HCT116 (cell line): Measurements from ENCODE around the gene NUP54. TPM values are rescaled to one million over a fixed set of nuclear protein-coding genes. Genes with fewer than 3 reads are reported as not detected.

Experiments
- ATAC-seq: fragments of 200-7000 bp; cut with Tn5 transposase; 2 replicates; pipeline ENCODE4 v1.9.1; 2020; ENCODE audit warnings: mild to moderate bottlenecking, moderate library complexity
- BruUV-seq: library from RNA; stranded (reverse); fragments of 400-500 nt; replicated peaks from 2 replicates; lab custom pipeline; 2021; lab: Mats Ljungman, UMichigan
- CTCF ChIA-PET: fragments of 300-600 bp; sonication (Branson Sonifier 250); formaldehyde crosslinking; loops from one replicate; lab custom pipeline; 2021; ENCODE audit warnings: antibody characterized with exemption; lab: Charles Lee
- POLR2A ChIA-PET: fragments of 300-600, 350-600 bp; sonication (Branson Sonifier 250); formaldehyde crosslinking; loops from one replicate; lab custom pipeline; 2021; ENCODE audit warnings: antibody characterized with exemption; lab: Charles Lee
- RAD21 ChIA-PET, 2 experiments: fragments of 300-600 bp; sonication (Branson Sonifier 250); formaldehyde crosslinking; loops; one replicate each; lab custom pipeline; 2023; ENCODE audit warnings: low total read pairs in 2 of 2; ENCODE audit not compliant: uncharacterized antibody in 2 of 2, unreplicated experiment in 2 of 2, low non-redundant PET in 1 of 2; lab: Charles Lee
- DNase-seq: peaks from one replicate; pipeline ENCODE4 v3.0.0-alpha.2; 2010; ENCODE audit warnings: low read depth, low spot score
- H2AFZ ChIP-seq: fragments of 200-600 bp; shearing (Covaris generic), sonication (generic); 2 replicates; pipeline ENCODE4 v1.6.1; 2017; ENCODE audit warnings: low read depth, mixed run types, mixed read lengths, antibody characterized with exemption, low read length; ENCODE audit not compliant: poor library complexity, severe bottlenecking
- H3K27ac ChIP-seq: 2 replicates; pipeline ENCODE4 v1.5.1; 2012; ENCODE audit warnings: low read depth, low read length
- H3K27me3 ChIP-seq: fragments of 200-600 bp; sonication (generic); 2 replicates; pipeline ENCODE4 v1.6.1; 2016; ENCODE audit warnings: mixed run types, low read length, mixed read lengths; ENCODE audit not compliant: insufficient read depth
- H3K36me3 ChIP-seq, 2 experiments: fragments of 200-500 bp in 1 of 2; fragments of 200-600 bp in 1 of 2; sonication (Bioruptor generic) in 1 of 2; sonication (generic) in 1 of 2; 2 replicates each; pipeline versions ENCODE4 v1.5.1 to v1.6.1; 2014 to 2016; ENCODE audit warnings: low read length in 2 of 2, inconsistent platforms in 1 of 2, mixed read lengths in 1 of 2, mixed run types in 1 of 2; ENCODE audit not compliant: insufficient read depth in 2 of 2, control insufficient read depth in 1 of 2
- H3K4me1 ChIP-seq, 2 experiments: fragments of 200-600 bp in 1 of 2; sonication (generic) in 1 of 2; 2 replicates each; pipeline versions ENCODE4 v1.5.1 to v1.6.1; 2012 to 2017; ENCODE audit warnings: low read length in 2 of 2, inconsistent platforms in 1 of 2, mild to moderate bottlenecking in 1 of 2, mixed read lengths in 1 of 2, mixed run types in 1 of 2, moderate library complexity in 1 of 2; ENCODE audit not compliant: insufficient read depth in 2 of 2, control insufficient read depth in 1 of 2
- H3K4me2 ChIP-seq: fragments of 200-600 bp; sonication (generic); 2 replicates; pipeline ENCODE4 v1.6.1; 2017; ENCODE audit warnings: mixed run types, low read length, mixed read lengths
- H3K4me3 ChIP-seq, 2 experiments: fragments of 200-600 bp in 1 of 2; sonication (generic) in 1 of 2; replicated peaks in 1 of 2; 2 replicates each; pipeline ENCODE4 v1.5.1; 2011 to 2016; ENCODE audit warnings: low read length in 2 of 2, control low read depth in 1 of 2, low read depth in 1 of 2, mild to moderate bottlenecking in 1 of 2, mixed read lengths in 1 of 2, mixed run types in 1 of 2
- H3K79me2 ChIP-seq: fragments of 200-600 bp; sonication (generic); 2 replicates; pipeline ENCODE4 v1.6.1; 2017; ENCODE audit warnings: mild to moderate bottlenecking, mixed run types, low read length, moderate library complexity, mixed read lengths; ENCODE audit not compliant: insufficient read depth
- H3K9ac ChIP-seq: fragments of 200-600 bp; sonication (generic); 2 replicates; pipeline ENCODE4 v1.6.1; 2016; ENCODE audit warnings: low read length, mixed read lengths
- H3K9me2 ChIP-seq: fragments of 200-600 bp; sonication (generic), shearing (Covaris generic); 2 replicates; pipeline ENCODE4 v1.6.1; 2017; ENCODE audit warnings: mixed run types, mild to moderate bottlenecking, moderate library complexity; ENCODE audit not compliant: insufficient read depth
- H3K9me3 ChIP-seq, 2 experiments: fragments of 200-500 bp in 1 of 2; fragments of 200-600 bp in 1 of 2; sonication (Bioruptor generic) in 1 of 2; sonication (generic) in 1 of 2; 2 replicates each; pipeline ENCODE4 v1.6.1; 2014 to 2017; ENCODE audit warnings: low read length in 2 of 2, mixed read lengths in 2 of 2, inconsistent platforms in 1 of 2, low read depth in 1 of 2, mild to moderate bottlenecking in 1 of 2, mixed run types in 1 of 2, moderate library complexity in 1 of 2; ENCODE audit not compliant: control insufficient read depth in 1 of 2, insufficient read depth in 1 of 2
- H4K20me1 ChIP-seq: fragments of 200-600 bp; sonication (generic), shearing (Covaris generic); 2 replicates; pipeline ENCODE4 v1.6.1; 2017; ENCODE audit warnings: mixed run types, mild to moderate bottlenecking, moderate library complexity; ENCODE audit not compliant: insufficient read depth
- CBX3 ChIP-seq: IDR thresholded peaks from 2 replicates; pipeline ENCODE4 v1.6.1; 2012; ENCODE audit warnings: low read depth
- EGR1 ChIP-seq: IDR thresholded peaks from 2 replicates; pipeline ENCODE4 v1.6.1; 2012; ENCODE audit warnings: low read depth
- EZH2 ChIP-seq: fragments of 200-600 bp; sonication (generic); IDR thresholded peaks from 2 replicates; pipeline ENCODE4 v1.6.1; 2017; ENCODE audit warnings: antibody characterized with exemption, mixed run types
- JUND ChIP-seq: IDR thresholded peaks from 2 replicates; pipeline ENCODE4 v1.6.1; 2012
- POLR2A ChIP-seq: IDR thresholded peaks from 2 replicates; pipeline ENCODE4 v1.7.0; 2011; ENCODE audit warnings: borderline replicate concordance; ENCODE audit not compliant: insufficient read depth, insufficient read length; ENCODE audit errors: extremely low read depth
- POLR2AphosphoS5 ChIP-seq: IDR thresholded peaks from 2 replicates; pipeline ENCODE4 v1.6.1; 2011; ENCODE audit warnings: mild to moderate bottlenecking, low read depth, low read length, moderate library complexity
- RAD21 ChIP-seq: IDR thresholded peaks from 2 replicates; pipeline ENCODE4 v1.6.1; 2012; ENCODE audit warnings: low read depth, mild to moderate bottlenecking
- SIN3A ChIP-seq: IDR thresholded peaks from 2 replicates; pipeline ENCODE4 v1.6.1; 2012; ENCODE audit warnings: low read depth
- SP1 ChIP-seq: IDR thresholded peaks from 2 replicates; pipeline ENCODE4 v1.6.1; 2012; ENCODE audit warnings: low read depth
- SRF ChIP-seq: IDR thresholded peaks from 2 replicates; pipeline ENCODE4 v1.6.1; 2012; ENCODE audit warnings: low read depth
- TCF7L2 ChIP-seq: IDR thresholded peaks from 2 replicates; pipeline ENCODE4 v1.7.0; 2011; ENCODE audit warnings: borderline replicate concordance, inconsistent platforms; ENCODE audit not compliant: insufficient read depth, insufficient read length; ENCODE audit errors: extremely low read depth
- ZFX ChIP-seq: fragments of 450-650 bp; IDR thresholded peaks from 2 replicates; pipeline ENCODE4 v1.6.1; 2017
- ZNF274 ChIP-seq: fragments of 200-500 bp; sonication (Bioruptor generic); IDR thresholded peaks from 2 replicates; pipeline ENCODE4 v1.6.1; 2014; ENCODE audit warnings: mild to moderate bottlenecking, low read depth, low read length, inconsistent platforms
- intact Hi-C: fragments of 100-400 bp; cut with micrococcal nuclease; formaldehyde crosslinking; loops from 2 replicates; pipeline ENCODE4 v1.10.0; 2022
- total RNA-seq: library from RNA; stranded (reverse); gene quantifications from one replicate; pipeline ENCODE4 v1.2.1, GENCODE V29; 2021; ENCODE audit not compliant: unreplicated experiment
- TF ChIP-seq, protein P1 (sequence below): IDR thresholded peaks from 2 replicates; pipeline ENCODE4 v1.6.1; 2012; ENCODE audit warnings: low read depth
- TF ChIP-seq, protein P2 (sequence below), 3 experiments: fragments of 200-600 bp in 1 of 3; sonication (generic) in 1 of 3; IDR thresholded peaks in 2 of 3; conservative IDR thresholded peaks in 1 of 3; 2 replicates each; pipeline ENCODE4 v1.5.1; 2012 to 2017; ENCODE audit warnings: low read depth in 2 of 3, low read length in 2 of 3, antibody characterized with exemption in 1 of 3, borderline replicate concordance in 1 of 3, control low read depth in 1 of 3, mild to moderate bottlenecking in 1 of 3, mixed read lengths in 1 of 3, mixed run types in 1 of 3, moderate library complexity in 1 of 3; ENCODE audit not compliant: insufficient read depth in 1 of 3
- TF ChIP-seq, protein P3 (sequence below): IDR thresholded peaks from 2 replicates; pipeline ENCODE4 v1.6.1; 2011; ENCODE audit warnings: mild to moderate bottlenecking, low read length, moderate library complexity; ENCODE audit not compliant: insufficient replicate concordance; ENCODE audit errors: extremely low read depth
- TF ChIP-seq, protein P4 (sequence below): IDR thresholded peaks from 2 replicates; pipeline ENCODE4 v1.6.1; 2012

NUP54 gene
- total RNA-seq, 1 experiment from 2014 or later = 53.9 TPM

DNA sequence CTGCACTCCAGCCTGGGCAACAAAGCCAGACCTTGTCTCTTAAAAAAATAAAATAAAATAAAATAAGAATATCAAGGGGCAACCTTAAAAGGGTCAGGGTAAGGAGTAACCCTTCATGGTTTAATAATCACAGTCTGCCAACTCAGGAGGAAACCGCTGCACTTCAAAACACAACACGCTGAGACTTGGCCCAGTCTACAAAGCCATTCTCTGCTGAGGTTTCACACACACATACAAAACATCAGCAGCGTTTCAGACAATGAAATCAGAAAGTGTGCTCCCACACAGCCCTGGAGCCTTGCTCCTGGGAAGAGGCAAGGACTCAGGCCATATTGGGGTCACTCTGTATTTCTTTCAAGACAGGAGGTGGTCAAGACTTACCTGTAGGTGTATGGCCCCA is 47.1 kb upstream of the NUP54 start:
- ChIA-PET CTCF (no interaction called here), RAD21 (no interaction called here), POLR2A (no interaction called here)
- no peak for TF ChIP-seq SRF
- no peak for TF ChIP-seq ZNF274
- no peak for TF ChIP-seq EGR1
- TF ChIP-seq JUND = no peak
- no peak for TF ChIP-seq CBX3
- TF ChIP-seq, protein P1, sequence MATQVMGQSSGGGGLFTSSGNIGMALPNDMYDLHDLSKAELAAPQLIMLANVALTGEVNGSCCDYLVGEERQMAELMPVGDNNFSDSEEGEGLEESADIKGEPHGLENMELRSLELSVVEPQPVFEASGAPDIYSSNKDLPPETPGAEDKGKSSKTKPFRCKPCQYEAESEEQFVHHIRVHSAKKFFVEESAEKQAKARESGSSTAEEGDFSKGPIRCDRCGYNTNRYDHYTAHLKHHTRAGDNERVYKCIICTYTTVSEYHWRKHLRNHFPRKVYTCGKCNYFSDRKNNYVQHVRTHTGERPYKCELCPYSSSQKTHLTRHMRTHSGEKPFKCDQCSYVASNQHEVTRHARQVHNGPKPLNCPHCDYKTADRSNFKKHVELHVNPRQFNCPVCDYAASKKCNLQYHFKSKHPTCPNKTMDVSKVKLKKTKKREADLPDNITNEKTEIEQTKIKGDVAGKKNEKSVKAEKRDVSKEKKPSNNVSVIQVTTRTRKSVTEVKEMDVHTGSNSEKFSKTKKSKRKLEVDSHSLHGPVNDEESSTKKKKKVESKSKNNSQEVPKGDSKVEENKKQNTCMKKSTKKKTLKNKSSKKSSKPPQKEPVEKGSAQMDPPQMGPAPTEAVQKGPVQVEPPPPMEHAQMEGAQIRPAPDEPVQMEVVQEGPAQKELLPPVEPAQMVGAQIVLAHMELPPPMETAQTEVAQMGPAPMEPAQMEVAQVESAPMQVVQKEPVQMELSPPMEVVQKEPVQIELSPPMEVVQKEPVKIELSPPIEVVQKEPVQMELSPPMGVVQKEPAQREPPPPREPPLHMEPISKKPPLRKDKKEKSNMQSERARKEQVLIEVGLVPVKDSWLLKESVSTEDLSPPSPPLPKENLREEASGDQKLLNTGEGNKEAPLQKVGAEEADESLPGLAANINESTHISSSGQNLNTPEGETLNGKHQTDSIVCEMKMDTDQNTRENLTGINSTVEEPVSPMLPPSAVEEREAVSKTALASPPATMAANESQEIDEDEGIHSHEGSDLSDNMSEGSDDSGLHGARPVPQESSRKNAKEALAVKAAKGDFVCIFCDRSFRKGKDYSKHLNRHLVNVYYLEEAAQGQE = no peak
- TF ChIP-seq POLR2AphosphoS5 = no peak
- TF ChIP-seq, protein P2, sequence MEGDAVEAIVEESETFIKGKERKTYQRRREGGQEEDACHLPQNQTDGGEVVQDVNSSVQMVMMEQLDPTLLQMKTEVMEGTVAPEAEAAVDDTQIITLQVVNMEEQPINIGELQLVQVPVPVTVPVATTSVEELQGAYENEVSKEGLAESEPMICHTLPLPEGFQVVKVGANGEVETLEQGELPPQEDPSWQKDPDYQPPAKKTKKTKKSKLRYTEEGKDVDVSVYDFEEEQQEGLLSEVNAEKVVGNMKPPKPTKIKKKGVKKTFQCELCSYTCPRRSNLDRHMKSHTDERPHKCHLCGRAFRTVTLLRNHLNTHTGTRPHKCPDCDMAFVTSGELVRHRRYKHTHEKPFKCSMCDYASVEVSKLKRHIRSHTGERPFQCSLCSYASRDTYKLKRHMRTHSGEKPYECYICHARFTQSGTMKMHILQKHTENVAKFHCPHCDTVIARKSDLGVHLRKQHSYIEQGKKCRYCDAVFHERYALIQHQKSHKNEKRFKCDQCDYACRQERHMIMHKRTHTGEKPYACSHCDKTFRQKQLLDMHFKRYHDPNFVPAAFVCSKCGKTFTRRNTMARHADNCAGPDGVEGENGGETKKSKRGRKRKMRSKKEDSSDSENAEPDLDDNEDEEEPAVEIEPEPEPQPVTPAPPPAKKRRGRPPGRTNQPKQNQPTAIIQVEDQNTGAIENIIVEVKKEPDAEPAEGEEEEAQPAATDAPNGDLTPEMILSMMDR (IDR thresholded peaks at IDR 0.05 in 2 of 3, conservative IDR thresholded peaks at IDR 0.05 in 1 of 3; ENCODE audit: borderline replicate concordance in 1 of 3, insufficient read depth in 1 of 3, low read depth in 2 of 3, low read length in 2 of 3) = no peak
- no peak for TF ChIP-seq RAD21
- TF ChIP-seq, protein P3, sequence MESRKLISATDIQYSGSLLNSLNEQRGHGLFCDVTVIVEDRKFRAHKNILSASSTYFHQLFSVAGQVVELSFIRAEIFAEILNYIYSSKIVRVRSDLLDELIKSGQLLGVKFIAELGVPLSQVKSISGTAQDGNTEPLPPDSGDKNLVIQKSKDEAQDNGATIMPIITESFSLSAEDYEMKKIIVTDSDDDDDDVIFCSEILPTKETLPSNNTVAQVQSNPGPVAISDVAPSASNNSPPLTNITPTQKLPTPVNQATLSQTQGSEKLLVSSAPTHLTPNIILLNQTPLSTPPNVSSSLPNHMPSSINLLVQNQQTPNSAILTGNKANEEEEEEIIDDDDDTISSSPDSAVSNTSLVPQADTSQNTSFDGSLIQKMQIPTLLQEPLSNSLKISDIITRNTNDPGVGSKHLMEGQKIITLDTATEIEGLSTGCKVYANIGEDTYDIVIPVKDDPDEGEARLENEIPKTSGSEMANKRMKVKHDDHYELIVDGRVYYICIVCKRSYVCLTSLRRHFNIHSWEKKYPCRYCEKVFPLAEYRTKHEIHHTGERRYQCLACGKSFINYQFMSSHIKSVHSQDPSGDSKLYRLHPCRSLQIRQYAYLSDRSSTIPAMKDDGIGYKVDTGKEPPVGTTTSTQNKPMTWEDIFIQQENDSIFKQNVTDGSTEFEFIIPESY = no peak
- TF ChIP-seq POLR2A = no peak
- no peak for TF ChIP-seq ZFX
- TF ChIP-seq, protein P4, sequence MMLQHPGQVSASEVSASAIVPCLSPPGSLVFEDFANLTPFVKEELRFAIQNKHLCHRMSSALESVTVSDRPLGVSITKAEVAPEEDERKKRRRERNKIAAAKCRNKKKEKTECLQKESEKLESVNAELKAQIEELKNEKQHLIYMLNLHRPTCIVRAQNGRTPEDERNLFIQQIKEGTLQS = no peak
- TF ChIP-seq SP1 = no peak
- TF ChIP-seq EZH2 = no peak
- no peak for TF ChIP-seq TCF7L2
- no peak for TF ChIP-seq SIN3A
- Histone ChIP-seq H3K27me3 (no peaks in the 10 kb centered on the region), H4K20me1 (no peaks in the 10 kb centered on the region), H2AFZ (no peak overlapping the region), H3K4me1 (peaks cover 11 to 20% of the 10 kb centered on the region in 2 experiments), H3K79me2 (peaks cover 11% of the 10 kb centered on the region; the same call in 1 of the 2 replicates), H3K4me3 (no peak overlapping the region), H3K9ac (no peak overlapping the region), H3K36me3 (peaks cover 0 to 14% of the 10 kb centered on the region in 2 experiments; a peak in 2 of 4 replicates), H3K4me2 (no peak overlapping the region), H3K9me3 (no peaks in the 10 kb centered on the region), H3K27ac (no peak overlapping the region), H3K9me2 (no peaks in the 10 kb centered on the region)
- ATAC-seq (no peak), DNase-seq (no peak)
- intact Hi-C loops = no loop called here
- no TSS peak for BruUV-seq
